GM18499 (cell line): ENCODE data around the gene SFI1.
"Not testable (repeated sequence)": the region's sequence is repeated elsewhere in the genome, so short reads cannot be mapped to it uniquely, and the experiment has no call there.

ENCODE experiments used
- ATAC-seq: cut with Tn5 transposase; IDR thresholded peaks from one replicate; pipeline ENCODE4 v1.9.1; 2021; ENCODE audit warnings: moderate number of reproducible peaks; ENCODE audit not compliant: insufficient read depth, unreplicated experiment

Gene SFI1, protein sequence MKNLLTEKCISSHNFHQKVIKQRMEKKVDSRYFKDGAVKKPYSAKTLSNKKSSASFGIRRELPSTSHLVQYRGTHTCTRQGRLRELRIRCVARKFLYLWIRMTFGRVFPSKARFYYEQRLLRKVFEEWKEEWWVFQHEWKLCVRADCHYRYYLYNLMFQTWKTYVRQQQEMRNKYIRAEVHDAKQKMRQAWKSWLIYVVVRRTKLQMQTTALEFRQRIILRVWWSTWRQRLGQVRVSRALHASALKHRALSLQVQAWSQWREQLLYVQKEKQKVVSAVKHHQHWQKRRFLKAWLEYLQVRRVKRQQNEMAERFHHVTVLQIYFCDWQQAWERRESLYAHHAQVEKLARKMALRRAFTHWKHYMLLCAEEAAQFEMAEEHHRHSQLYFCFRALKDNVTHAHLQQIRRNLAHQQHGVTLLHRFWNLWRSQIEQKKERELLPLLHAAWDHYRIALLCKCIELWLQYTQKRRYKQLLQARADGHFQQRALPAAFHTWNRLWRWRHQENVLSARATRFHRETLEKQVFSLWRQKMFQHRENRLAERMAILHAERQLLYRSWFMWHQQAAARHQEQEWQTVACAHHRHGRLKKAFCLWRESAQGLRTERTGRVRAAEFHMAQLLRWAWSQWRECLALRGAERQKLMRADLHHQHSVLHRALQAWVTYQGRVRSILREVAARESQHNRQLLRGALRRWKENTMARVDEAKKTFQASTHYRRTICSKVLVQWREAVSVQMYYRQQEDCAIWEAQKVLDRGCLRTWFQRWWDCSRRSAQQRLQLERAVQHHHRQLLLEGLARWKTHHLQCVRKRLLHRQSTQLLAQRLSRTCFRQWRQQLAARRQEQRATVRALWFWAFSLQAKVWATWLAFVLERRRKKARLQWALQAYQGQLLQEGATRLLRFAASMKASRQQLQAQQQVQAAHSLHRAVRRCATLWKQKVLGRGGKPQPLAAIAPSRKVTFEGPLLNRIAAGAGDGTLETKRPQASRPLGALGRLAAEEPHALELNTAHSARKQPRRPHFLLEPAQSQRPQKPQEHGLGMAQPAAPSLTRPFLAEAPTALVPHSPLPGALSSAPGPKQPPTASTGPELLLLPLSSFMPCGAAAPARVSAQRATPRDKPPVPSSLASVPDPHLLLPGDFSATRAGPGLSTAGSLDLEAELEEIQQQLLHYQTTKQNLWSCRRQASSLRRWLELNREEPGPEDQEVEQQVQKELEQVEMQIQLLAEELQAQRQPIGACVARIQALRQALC

DNA sequence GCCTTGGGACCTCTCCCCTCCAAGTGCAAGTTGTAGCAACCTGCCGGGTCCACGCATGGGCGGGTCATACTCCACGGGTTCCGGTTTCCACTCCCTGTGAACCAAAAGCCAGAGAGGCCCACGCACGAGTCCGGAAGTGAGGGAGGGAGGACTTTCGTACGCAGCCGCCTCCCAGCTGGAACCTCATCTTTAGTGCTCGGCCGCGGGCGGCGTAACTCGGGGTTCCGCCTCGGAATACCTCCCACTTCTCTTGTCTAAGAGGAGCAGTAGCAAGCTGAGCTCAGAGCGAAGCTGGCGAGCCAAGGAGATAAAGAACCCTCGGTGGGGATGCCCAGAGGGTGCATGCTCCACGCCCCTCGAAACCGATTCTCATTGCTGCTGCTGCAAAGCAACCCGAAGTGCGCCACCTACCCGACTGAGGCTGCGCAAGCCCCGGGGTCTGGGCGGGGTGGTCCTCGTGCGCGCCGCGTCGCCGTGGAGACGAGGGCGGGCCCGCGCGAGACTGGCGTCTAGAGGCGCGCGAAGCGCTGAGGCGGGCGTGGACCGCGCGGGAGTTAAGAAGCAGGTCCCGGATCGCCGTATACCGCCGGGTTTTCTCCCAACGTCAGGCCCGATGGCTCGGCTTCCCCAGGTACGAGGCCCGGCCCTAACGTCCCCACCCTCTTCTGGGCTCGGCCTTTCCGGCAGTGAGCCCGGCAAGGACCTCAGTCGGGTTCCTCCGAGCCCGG lies at the start of gene SFI1:
Gene SFI1, plus strand, starts transcription at position 530 of the 728 bp plus-strand sequence. CDS start 11,749 bp downstream, outside the sequence.
- ATAC-seq: no peak

DNA sequence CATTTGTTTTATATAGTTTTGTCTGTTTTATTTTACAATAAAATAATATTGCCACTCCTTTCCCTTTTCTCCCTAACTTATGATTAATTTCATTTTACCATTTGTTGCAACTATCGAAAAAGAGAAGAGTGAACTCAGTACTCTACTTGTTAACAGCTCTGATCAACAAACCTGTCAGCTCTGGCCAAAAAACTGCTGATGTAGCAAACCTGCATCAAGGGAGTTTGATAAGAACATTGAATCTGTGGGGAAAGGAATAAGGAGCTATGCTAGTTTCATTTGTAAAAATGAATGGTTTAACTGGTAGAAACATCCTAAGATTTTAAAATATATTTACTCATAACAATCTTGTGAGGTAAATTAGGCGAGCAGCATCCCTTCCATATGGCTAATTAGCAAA lies 49.6 kb upstream of the SFI1 start:
- ATAC-seq: no peak

DNA sequence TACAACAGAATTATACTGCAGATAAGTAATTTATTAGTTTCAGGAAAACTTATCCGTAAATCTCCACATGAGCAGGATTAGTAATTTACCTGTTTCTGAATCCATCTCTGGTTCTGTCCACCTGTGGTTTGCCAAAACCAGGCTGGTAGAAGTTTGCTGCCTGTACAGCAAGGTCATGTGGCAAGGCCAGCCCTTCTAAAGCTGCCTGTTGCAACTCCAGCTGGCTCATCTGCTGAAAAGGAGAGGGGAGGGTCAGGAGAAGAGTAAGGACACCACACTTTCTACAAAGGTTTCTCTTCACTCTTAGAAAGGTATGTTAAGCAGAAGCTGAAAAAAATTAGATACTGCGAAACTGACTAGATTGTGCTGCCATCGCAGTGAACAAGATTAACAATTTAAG lies 49.0 kb upstream of the SFI1 start:
- ATAC-seq: no peak

DNA sequence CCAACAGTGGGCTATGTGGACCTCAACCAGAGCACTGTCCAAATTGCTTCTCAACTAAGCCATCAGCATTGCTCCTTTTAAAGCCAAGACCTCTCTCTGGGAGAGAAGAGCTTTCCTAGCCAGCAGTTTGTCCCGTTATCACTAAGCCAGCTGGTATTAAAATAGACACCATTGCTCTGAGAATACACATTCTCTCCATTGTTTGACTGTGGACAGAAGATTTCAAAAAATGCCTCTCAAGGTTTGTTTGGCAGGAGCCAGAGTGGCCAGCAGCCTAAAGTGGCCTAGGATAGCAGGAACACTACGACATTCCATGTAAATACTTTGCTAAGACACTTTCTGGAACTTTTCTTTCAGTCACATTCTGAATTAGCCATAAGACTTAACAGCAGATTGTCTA lies 48.0 kb upstream of the SFI1 start:
- no peak for ATAC-seq

DNA sequence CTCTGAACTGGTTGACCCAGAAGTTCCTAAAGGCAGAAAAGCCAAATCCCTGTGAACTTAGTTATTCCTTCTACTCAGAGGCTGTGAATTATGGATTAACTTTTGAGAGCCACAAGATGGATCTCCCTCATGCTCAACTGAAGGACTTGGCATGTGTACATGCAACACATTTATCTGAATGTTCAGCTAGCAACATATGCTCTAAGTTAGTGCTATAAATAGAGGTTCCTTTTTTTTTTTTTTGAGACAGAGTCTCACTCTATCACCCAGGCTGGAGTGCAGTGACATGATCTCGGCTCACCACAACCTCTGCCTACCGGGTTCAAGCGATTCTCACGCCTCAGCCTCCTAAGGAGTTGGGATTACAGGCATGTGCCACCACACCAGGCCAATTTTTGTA lies 46.8 kb upstream of the SFI1 start:
- ATAC-seq: no peak

DNA sequence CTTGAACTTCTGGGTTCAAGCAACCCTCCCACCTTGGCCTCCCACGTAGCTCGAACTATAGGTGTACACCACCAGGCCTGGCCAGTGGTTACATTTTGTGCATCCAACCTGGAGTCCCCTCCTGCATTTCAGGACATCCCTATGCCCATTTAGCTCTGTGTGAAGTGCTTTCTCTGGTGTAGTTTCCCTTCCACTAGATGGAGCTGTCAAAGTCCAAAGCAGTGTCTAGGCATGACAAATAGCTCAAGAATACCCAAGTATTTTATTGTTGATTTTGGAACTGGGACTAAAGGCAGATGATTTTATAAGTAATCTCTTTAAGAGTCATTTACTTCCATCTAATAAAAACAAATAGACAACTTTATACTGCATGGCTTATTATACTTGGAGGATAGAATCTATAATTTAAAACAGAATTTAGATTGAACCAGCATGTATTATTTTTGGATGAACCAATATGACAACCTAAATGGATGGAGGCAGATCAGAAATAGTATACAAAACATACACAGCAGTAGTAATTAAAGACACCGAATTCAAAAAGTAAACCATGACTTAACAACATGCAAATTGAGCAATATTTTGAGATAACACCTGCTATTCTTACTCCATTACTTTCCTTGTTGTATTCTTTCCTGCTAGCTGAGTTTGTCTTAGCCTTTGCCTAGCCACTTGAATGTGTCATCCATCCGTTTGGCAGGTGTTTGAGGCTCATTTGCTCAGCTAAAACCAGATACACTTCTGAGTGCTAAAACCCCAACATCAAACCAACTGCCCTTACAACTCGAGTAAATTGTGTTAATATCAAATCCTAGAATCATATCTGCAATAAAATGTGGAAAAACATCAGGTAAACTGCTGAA lies 44.4 kb upstream of the SFI1 start:
- ATAC-seq: no peak

DNA sequence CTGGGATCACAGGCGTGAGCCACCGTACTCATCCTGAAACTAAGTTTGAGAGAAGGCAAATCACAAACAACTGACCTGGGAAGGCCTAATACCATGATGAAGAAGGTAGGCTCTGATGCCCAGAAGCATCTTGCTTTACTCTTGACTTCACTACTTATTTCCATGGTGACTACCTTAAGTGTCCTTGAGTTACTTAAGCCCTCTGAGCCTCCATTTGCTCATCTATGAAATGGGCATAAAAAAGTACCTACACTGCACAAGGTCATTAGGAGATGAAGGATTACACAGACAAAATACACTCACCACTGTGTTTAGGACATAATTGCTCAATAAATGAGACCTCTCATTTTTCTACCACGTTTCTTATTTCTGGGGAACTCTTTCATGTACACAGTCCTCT lies 34.6 kb upstream of the SFI1 start:
- ATAC-seq: no peak

DNA sequence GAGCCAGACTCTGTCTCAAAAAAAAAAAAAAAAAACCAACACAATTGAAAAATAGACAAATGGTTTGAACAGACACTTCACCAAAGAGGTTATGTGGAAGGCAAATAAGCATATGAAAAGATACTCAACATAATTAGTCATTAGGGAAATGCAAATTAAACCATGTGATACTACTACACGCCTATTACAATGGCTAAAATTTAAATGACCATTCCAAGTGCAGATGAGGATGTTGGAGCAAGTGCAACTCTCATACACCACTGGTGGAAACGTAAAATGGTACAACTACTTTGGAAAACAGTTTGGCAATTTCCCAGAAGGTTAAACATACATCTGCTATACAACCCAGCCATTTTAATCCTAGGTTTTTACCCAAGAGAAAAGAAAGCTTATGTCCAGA lies 31.0 kb upstream of the SFI1 start:
- no peak for ATAC-seq

DNA sequence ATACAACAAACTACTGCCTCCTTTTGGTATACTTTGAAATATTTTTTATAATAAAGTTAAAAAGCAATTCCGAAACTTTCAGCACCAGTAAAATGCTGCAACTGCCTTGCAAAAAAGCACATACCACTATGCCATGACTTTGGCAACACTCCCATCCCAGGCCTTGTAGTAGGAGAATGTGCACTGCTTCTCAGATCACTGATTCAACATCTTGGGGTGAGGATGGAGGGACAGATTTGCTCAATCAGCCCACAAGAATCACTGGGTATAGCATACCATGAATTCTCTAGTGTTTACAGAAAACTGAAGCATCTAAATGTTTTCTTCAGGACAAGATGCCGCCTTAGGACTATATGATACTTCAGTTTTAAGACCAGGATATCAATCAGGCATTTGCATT lies 21.6 kb upstream of the SFI1 start:
- no peak for ATAC-seq

DNA sequence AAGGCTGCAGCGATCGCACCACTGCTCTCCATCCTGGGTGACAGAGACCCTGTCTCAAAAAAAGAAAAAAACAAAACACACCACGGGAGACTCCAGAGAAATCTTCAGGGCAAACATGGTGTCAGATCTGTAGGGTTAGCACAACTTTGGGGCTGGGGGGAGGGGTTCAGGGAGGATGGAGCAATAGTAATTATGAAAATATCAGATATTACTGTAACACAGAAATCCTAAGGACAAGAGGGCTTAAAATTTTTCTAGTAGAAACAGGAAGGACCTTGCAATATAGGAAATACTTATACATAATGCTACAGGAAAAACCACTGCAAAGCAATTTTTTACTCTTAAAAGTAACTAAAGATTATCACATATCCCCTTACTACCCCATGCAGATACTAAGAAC lies 20.5 kb upstream of the SFI1 start:
- no peak for ATAC-seq

DNA sequence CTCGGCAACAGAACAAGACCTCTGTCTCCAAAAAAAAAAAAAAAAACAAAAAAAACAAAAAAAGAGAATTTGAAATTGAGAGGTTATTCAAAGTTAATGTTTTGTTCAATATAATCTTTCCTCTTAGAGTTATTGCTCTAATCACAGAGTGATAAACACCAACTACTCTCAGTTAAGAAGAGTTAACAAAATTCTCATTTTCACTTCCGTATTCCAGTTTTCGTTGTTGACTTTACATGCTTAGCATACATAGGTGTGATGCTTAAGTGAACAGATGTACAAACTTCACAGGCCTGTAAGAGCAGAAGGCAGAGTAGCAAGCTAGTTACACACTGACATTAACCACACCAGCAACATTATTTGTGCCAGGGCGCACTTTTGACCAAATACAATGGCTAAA lies 19.0 kb upstream of the SFI1 start:
- peak; percentile 58 for ATAC-seq

DNA sequence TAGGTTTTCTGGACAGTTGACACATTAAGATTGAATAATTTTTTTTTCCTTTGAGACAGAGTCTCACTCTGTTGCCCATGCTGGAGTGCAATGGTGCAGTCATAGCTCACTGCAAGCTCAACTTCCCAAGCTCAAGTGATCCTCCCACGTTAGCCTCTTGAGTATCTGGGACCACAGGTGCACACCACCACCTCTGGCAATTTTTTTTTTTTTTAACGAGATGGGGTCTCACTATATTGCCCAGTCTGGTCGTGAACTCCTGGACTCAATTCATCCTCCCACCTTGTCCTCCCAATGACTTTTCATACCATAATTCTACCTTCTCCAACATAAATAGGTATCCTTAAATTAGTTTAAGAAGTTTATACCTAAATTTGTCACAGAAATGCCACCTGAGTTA lies 15.2 kb upstream of the SFI1 start:
- ATAC-seq: no peak

DNA sequence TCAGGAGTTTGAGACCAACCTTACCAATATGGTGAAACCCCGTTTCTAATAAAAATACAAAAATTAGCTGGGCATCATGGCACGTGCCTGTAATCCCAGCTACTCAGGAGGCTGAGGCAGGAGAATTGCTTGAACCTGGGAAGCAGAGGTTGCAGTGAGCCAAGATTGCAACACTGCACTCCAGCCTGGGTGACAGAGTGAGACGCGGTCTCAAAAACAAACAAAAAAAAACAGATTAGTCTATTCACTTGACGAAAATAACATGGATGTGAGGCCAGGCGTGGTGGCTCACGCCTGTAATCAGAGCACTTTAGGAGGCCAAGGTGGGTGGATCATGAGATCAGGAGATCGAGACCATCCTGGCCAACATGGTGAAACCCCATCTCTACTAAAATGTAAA lies 13.9 kb upstream of the SFI1 start:
- ATAC-seq: not testable (repeated sequence)

DNA sequence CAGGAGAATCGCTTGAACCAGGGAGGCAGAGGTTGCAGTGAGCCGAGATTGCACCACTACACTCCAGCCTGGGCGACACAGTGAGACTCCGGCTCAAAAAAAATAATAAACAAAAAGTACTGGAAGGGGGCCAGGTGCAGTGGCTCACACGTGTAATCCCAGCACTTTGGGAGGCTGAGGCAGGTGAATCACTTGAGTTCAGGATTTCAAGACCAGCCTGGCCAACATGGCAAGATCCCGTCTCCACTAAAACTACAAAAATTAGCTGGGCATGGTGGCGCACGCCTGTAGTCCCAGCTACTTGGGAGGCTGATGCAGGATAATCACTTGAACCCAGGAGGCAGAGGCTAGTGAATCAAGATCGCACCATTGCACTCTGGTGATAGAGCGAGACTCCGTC lies 10.0 kb upstream of the SFI1 start:
- not testable (repeated sequence) for ATAC-seq

DNA sequence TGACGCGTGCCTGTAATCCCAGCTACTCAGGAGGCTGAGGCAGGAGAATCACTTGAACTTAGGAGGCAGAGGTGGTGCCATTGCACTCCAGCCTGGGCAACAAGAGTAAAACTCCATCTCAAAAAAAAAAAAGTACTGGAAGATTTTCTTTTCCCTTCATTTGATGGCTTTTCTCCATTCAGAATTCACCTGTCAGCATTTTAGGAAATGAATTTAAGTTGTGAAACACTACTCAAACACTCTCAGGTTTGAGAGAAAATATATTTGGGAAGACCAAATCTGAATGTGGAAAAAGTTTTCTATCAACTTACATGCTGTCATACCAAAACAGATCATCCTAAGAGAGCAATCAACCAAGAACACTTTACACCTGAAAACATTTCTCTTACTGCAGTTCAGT lies 9.4 kb upstream of the SFI1 start:
- no peak for ATAC-seq

DNA sequence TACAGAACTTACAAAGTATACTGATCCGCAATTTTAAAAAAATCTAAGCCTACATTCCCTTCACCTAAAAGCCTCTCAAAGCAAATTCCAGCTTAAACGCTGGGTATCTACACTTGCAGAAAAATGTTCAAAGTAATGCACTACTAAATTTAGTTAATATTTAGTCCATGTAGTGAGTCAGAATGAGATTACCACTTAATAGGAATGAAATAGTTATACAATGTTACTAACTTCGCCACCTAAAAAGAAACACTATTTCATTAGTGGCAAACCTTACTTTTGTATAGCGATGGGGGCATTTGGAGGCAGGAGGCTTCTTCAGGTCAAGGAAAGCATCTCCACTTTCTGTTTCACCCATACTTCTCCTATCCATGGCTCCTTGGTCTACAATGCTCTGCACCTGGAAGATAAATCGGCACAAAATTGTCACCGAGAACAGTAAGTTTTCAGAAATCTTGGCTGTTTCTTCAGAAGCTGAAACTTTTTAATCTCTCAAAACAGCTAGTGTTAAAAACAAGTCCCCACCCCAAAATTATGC lies 7.9 kb upstream of the SFI1 start:
- ATAC-seq: no peak

DNA sequence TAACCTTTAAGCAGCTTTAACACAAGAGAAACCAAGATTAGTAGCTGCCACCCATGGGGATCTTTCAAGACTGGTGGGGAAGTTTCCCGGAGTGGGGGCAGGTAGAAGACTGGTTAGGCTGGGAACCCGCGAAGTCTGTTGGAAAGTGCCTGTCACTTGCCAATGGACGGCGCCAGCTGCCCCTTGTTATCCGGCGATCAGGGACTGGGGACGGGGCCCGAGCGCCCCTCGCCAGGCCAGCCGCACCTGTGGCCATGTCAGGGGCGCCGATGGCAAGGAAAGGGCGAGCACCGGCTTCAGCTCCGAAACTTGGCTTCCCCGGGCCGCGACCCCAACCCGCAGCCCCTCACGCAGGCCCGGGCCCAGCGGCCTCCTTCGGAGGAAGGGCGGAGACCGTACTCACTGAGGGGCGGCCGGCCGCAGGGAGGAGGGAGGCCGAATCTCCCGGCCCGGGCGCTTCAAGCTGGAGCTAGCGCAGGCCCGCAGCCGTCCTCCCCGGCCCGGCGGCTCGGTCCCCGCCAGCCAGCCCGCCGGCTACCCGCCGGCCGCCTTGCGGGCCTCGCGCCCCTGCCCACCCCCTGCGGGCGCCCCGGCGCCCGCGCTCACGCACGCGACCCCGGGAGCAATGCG lies 7.2 kb upstream of the SFI1 start:
- ATAC-seq: no peak

DNA sequence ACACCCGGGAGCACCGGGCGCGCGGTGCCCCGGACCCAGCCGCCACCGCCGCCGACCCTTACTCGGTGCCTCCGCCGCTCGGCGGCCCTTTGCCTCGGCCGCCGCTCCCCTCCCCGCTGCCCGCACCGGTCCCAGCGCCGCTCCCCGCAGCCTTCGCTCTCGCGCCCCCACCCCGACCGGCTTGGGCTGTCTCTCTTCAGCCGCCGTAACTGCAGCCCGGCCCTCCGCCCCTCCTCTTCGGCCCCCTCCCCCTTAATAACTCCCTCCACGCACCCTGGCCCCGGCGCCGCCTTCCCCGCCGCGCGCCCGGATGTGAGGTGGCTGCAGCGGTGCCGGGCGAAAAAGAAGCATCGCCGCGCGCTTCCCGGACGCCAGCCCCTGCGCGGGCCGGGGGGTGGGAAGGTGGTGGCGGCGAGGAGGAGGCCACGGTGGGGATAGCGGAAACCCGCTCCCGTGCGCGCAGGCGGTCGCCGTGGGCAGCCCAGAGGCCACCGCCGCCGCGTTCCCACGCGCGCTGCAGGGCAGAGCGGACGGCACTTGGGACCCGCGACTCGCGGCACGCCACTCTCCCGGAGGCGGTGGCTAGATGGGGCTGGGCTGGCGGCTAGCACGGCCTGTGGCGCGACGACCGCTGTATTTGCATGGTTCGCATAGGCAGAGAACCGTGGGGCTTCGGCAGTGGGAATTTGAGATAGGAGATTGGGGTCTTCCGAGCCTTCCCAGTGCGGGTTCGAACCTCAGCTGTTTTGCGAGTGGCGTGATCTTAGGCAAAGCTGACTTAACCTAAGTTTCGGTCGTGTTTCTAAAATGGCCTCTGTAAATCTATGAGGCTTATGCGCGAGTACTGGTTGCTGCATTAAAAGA lies 6.5 kb upstream of the SFI1 start, which contains the start of gene EIF4ENIF1:
Gene EIF4ENIF1, minus strand, starts transcription at position 211 of the 864 bp plus-strand sequence. CDS start 1,124 bp downstream, outside the sequence.
- no peak for ATAC-seq
